Right forelimb (tissue), 1 donor: Measurements from ENCODE around the gene RSBN1L.
"Not testable (repeated sequence)": the region's sequence is repeated elsewhere in the genome, so short reads cannot be mapped to it uniquely, and the experiment has no call there.

Source experiments
- DNase-seq: peaks from one replicate; pipeline ENCODE4 v3.0.0-alpha.2; 2018

Gene RSBN1L

DNA sequence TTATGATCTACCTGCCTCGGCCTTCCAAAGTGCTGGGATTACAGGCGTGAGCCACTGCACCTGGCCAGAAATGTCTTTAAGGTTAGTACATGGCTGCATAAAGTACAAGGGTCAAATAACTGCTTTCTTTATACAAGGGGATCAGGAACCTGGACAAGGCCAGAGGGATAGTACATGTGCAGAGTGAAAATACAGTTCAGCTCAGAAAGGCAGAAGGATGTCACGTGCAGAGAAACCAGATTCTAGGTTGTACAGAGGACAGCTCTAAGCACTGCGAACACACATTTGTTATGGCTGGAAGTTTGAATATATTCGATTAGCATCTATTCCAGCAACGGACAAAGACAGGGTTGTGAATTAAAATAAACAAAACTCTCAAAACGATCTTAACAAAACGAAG lies 6.0 kb upstream of the RSBN1L start:
- no peak for DNase-seq

- DNase-seq = no peak
Observed at GRCh38 chr7:77691892-77692491, 4.3 kb upstream of the RSBN1L start.

DNA sequence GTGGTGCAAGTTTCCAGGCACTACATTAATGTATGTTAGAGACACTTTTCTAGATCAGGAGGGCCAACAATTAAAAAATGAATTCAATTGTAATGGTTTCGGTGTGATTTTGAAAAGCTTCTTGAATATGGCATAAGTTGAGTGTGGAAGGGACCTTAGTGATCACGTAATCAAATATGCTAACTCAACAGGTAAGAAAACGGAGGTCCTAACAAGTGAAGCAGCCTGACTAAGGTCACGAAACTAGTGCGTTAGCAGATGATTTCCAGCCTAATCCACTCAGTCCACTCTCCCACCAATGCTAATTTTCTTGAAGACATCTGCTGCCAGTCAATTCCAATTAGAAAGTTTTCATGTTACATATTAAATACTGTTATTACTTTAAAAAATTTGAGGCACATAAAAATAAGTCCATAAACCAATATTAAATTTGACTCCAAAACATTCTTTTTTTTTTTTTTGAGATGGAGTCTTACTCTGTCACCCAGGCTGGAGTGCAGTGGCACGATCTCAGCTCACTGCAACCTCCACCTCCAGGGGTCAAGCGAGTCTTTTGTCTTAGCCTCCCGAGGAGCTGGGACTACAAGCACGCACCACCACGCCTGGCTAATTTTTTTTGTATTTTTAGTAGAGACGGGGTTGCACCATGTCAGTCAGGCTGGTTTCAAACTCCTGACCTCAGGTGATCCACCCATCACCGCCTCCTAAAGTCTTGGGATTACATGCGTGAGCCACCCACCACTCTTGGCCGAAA lies 2.3 kb upstream of the RSBN1L start:
- DNase-seq = no peak

- peak; percentile 81 for DNase-seq
Observed at GRCh38 chr7:77696643-77697534, 630 bp downstream of the RSBN1L start.

GRCh38 chr7:77697535-77697831 lies 1.2 kb downstream of the RSBN1L start:
- no peak for DNase-seq

DNA sequence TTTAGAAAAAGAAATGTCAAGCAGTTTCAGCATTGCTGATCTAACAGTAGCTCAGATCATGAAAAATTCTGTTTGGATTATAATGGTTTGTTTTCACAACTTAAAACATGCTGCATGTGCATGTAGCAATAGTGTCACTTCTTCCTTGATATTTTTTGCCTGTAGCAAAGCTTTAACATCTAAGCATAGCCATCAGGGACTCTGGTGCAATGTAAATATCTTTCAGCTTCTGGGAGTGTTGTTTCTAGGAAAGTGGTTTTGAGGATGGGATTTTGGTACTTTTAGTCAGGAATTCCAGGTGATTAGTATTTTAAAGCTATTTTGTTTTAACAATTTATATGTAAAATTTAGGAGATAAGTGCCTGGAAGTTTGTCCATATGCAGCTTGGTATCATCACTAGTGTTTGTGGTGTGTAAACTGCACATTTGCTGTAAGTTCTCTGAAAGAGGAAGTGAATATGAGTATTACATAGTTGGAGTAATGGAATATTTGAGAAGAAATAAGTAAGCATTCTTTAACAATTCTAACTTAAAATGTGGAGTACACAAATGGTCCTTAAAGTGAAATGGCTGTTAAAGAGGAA lies 1.9 kb downstream of the RSBN1L start:
- no peak for DNase-seq

DNA sequence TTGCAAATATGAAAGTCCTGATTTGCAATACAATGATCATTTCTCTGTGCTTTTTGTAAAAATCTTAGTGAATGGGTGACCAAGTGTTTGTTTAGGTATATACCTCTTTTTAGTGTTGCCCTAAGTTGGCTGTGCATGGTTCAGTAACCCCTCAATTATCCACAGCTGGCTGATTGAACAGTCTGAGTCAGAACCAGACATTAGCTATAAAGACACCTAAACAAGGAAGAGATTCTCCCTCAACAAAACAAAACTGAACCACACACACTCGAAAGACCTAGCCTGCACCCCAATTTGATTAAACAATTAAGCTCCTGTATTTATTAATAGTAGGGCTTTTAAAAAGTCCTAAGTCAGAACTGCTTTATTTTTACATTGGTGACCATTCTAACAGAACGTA lies 2.8 kb downstream of the RSBN1L start:
- DNase-seq = no peak

DNA sequence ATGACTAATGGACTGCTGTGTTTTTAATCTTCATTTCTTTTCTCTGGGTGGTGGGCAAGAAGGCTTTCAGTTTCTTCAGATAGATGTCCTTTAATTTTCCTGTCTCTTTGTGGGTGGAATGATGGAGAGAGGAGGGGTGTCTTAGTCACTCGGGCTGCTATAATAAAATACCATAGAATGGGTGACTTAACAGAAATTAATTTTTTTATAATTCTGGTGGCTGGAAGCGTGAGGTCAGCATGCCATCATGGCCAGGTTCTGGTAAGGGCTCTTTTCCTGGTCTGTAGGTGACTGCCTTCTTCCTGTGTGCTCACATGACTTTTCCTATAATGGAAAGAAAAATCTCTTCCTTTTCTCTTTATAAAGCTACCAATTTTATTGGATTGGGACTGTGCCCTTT lies 6.3 kb downstream of the RSBN1L start:
- no peak for DNase-seq

GRCh38 chr7:77702968-77703472 lies 6.8 kb downstream of the RSBN1L start:
- no peak for DNase-seq

- DNase-seq = not testable (repeated sequence)
Observed at GRCh38 chr7:77703669-77704068, 7.4 kb downstream of the RSBN1L start.

- no peak for DNase-seq
Observed at GRCh38 chr7:77707504-77707992, 11.3 kb downstream of the RSBN1L start.

GRCh38 chr7:77710067-77710466 lies 13.8 kb downstream of the RSBN1L start:
- DNase-seq = no peak

GRCh38 chr7:77710861-77711260 lies 14.6 kb downstream of the RSBN1L start:
- DNase-seq = no peak

DNA sequence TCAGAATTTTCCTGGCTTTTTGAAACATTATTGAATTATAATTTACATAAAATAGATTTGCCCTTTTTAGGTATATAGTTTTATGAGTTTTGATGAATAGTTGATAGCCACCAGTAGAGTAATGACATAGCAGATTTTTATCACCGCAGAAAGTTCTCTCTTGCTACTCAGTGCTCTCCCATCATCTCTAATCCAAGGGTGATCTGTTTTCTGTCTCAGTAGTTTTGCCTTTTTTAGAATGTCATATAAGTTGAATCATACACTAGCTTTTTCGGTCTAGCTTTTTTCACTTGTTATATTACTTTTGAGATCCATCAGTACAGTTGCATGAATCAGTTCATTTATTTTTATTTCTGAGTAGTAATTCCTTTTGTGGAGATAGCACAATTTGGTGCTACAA lies 17.9 kb downstream of the RSBN1L start:
- DNase-seq = no peak

DNA sequence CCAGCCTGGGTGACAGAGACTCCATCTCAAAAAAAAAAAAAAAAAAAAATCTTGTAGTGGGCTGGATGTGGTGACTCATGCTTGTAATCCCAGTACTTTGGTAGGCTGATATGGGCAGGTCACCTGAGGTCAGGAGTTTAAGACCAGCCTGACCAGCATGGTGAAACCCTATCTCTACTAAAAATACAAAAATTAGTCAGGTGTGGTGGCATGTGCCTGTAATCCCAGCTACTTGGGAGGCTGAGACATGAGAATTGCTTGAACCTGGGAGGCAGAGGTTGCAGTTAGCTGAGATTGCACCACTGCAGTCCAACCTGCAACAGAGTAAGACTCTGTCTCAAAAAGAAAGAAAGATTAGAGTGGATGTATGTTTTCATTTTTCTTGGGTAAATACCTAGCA lies 18.7 kb downstream of the RSBN1L start:
- not testable (repeated sequence) for DNase-seq

GRCh38 chr7:77716804-77717203 lies 20.5 kb downstream of the RSBN1L start:
- no peak for DNase-seq

GRCh38 chr7:77717566-77717965 lies 21.3 kb downstream of the RSBN1L start:
- not testable (repeated sequence) for DNase-seq

GRCh38 chr7:77727527-77727926 lies 31.3 kb downstream of the RSBN1L start:
- DNase-seq = no peak

GRCh38 chr7:77727936-77728701 lies 31.9 kb downstream of the RSBN1L start:
- DNase-seq = no peak

DNA sequence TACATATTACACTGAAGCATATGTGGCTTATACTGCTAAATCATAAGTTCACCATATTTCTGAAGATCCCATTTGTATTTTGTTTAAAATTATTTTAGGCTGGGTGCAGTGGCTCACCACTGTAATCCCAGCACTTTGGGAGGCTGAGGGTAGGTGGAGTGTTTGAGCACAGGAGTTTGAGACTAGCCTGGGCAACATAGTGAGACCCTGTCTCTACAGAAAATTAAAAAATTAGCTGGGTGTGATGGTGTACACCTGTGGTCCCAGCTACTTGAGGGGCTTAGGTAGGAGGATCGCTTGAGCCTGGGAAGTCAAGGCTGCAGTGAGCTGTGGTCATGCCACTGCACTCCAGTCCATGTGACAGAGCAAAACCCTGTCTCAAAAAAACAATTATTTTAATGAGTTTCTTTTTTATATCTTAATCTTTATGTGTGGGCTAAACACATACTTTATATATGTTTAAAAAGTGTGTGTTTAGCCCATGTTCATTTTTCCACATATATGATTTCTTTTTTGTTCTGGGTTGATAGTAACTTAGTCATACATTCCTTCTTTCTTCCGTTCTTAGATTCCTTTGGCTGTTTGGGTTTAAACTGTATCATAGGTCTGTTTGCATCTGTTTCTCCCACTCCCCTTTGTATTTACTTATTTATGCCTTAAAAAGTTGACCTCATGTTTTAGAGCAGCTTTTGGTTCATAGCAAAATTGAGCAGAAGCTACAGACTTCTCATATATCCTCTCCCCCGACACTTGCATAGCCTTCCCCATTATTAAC lies 33.5 kb downstream of the RSBN1L start:
- DNase-seq = no peak

GRCh38 chr7:77731716-77732115 lies 35.5 kb downstream of the RSBN1L start:
- DNase-seq = no peak
